ENCODE data around the gene AMH.

Gene AMH

GRCh38 chr19:2226051-2226839 is 22.9 kb upstream of the AMH start:
- no peak for TF ChIP-seq CTCF (IDR thresholded peaks at IDR 0.05; ENCODE audit: low read depth, low read length, missing control alignments)
- no peak overlapping the region for H3K4me3 ChIP-seq (replicated peaks; ENCODE audit: low read depth, low read length)
- no peak for DNase-seq (ENCODE audit: extremely low read depth, low read depth)

GRCh38 chr19:2226840-2227360 is 22.2 kb upstream of the AMH start:
- DNase-seq (ENCODE audit: extremely low read depth, low read depth) = no peak
- TF ChIP-seq CTCF (IDR thresholded peaks at IDR 0.05; ENCODE audit: low read depth, low read length, missing control alignments) = no peak
- no peak overlapping the region for H3K4me3 ChIP-seq (replicated peaks; ENCODE audit: low read depth, low read length)

- no peak for DNase-seq (ENCODE audit: extremely low read depth, low read depth)
- no peak for TF ChIP-seq CTCF (IDR thresholded peaks at IDR 0.05; ENCODE audit: low read depth, low read length, missing control alignments)
- H3K4me3 ChIP-seq (replicated peaks; ENCODE audit: low read depth, low read length) = no peak overlapping the region
Observed at GRCh38 chr19:2227415-2228156, 21.5 kb upstream of the AMH start.

GRCh38 chr19:2228157-2229030 is 20.7 kb upstream of the AMH start:
- H3K4me3 ChIP-seq (replicated peaks; ENCODE audit: low read depth, low read length) = no peak overlapping the region
- no peak for DNase-seq (ENCODE audit: extremely low read depth, low read depth)
- TF ChIP-seq CTCF (IDR thresholded peaks at IDR 0.05; ENCODE audit: low read depth, low read length, missing control alignments) = no peak

- no peak for TF ChIP-seq CTCF (IDR thresholded peaks at IDR 0.05; ENCODE audit: low read depth, low read length, missing control alignments)
- DNase-seq (ENCODE audit: extremely low read depth, low read depth) = no peak
- no peak overlapping the region for H3K4me3 ChIP-seq (replicated peaks; ENCODE audit: low read depth, low read length)
Observed at GRCh38 chr19:2229103-2230032, 19.8 kb upstream of the AMH start.
